M059J (cell line): Measurements from ENCODE around the gene UBR1. TPM values are rescaled to one million over a fixed set of nuclear protein-coding genes. Genes with fewer than 3 reads are reported as not detected.
A peak's percentile ranks its signal among the peaks of the same experiment; 100 is the strongest.
"Not testable (repeated sequence)": the region's sequence is repeated elsewhere in the genome, so short reads cannot be mapped to it uniquely, and the experiment has no call there.

Source experiments
- DNase-seq: peaks from one replicate; pipeline ENCODE4 v3.0.0-alpha.2; 2012; ENCODE audit warnings: low read depth
- total RNA-seq: library from RNA; depleted of rRNA; stranded (reverse); fragments of >200 nt; shearing (Covaris generic); gene quantifications from 2 replicates; pipeline ENCODE4 v1.2.3, GENCODE V29; 2014; rRNA removed

Gene UBR1
- total RNA-seq, 1 experiment from 2014 or later = 19.1 TPM

- DNase-seq = no peak
Observed at GRCh38 chr15:42915654-42916315, 190.1 kb downstream of the UBR1 start.

- DNase-seq = peak; percentile 18
Observed at GRCh38 chr15:42914728-42915497, 190.9 kb downstream of the UBR1 start.

- DNase-seq = no peak
Observed at GRCh38 chr15:42911058-42911592, 194.7 kb downstream of the UBR1 start.

- no peak for DNase-seq
Observed at GRCh38 chr15:42908538-42908937, 197.3 kb downstream of the UBR1 start.

GRCh38 chr15:42903388-42904324 lies 202.2 kb downstream of the UBR1 start:
- DNase-seq = no peak

- not testable (repeated sequence) for DNase-seq
Observed at GRCh38 chr15:42893911-42894310, 211.9 kb downstream of the UBR1 start.

Other genes with a start within 250 kb of the UBR1 start
- gene TTBK2, start 185.3 kb downstream of the UBR1 start, total RNA-seq = 8.2 and 9.9 TPM in 2 replicates
- gene TMEM62, start 27.5 kb upstream of the UBR1 start, total RNA-seq = 32.7 and 35.8 TPM in 2 replicates
- gene CCNDBP1, start 79.4 kb upstream of the UBR1 start, total RNA-seq = 32.4 and 53.6 TPM in 2 replicates
- not detected in 2 replicates for gene EPB42, start 115.0 kb upstream of the UBR1 start, total RNA-seq
- gene TGM5, start 160.9 kb upstream of the UBR1 start, total RNA-seq = not detected in 2 replicates
- not detected in 2 replicates for gene TGM7, start 196.2 kb upstream of the UBR1 start, total RNA-seq
- gene LCMT2, start 224.5 kb upstream of the UBR1 start, total RNA-seq = 4.7 and 8.8 TPM in 2 replicates